Activated T-cell treated with anti-CD3 and anti-CD28 coated beads, Interleukin-2, amount 50 U/mL, for 4 hours (primary cell): Measurements from ENCODE around the gene VPREB1. TPM values are rescaled to one million over a fixed set of nuclear protein-coding genes. Genes with fewer than 3 reads are reported as not detected.
A peak's percentile ranks its signal among the peaks of the same experiment; 100 is the strongest.
"Not testable (repeated sequence)": the region's sequence is repeated elsewhere in the genome, so short reads cannot be mapped to it uniquely, and the experiment has no call there.

ENCODE experiments used
- ATAC-seq, 2 donors: fragments of 200-7000 bp; cut with Tn5 transposase; one replicate each; pipeline ENCODE4 v1.10.0; 2021
- DNase-seq: peaks from one replicate; pipeline ENCODE4 v3.0.0-alpha.2; 2020
- H3K27me3 Mint-ChIP-seq: one replicate; pipeline ENCODE4 v1.8.0; 2021; ENCODE audit warnings: low read depth, mixed read lengths
- H3K36me3 Mint-ChIP-seq: one replicate; pipeline ENCODE4 v1.8.0; 2022; ENCODE audit warnings: mixed read lengths; ENCODE audit not compliant: insufficient read depth
- H3K4me1 Mint-ChIP-seq: one replicate; pipeline ENCODE4 v1.8.0; 2021; ENCODE audit warnings: low read depth, mixed read lengths
- H3K4me3 Mint-ChIP-seq: one replicate; pipeline ENCODE4 v1.8.0; 2021; ENCODE audit warnings: mild to moderate bottlenecking, moderate library complexity, mixed read lengths
- H3K9me3 Mint-ChIP-seq: one replicate; pipeline ENCODE4 v1.8.0; 2021; ENCODE audit warnings: mixed read lengths
- total RNA-seq, 3 donors: library from RNA; stranded (reverse); gene quantifications; one replicate each; pipeline ENCODE4 v1.2.1, GENCODE V29; 2021

Gene VPREB1
- total RNA-seq, 3 donors from 2014 or later: not detected

GRCh38 chr22:22207845-22208564 is 36.6 kb upstream of the VPREB1 start:
- no peaks in the 10 kb centered on the region for H3K27me3 Mint-ChIP-seq
- H3K9me3 Mint-ChIP-seq: no peaks in the 10 kb centered on the region
- no peak overlapping the region for H3K4me3 Mint-ChIP-seq
- ATAC-seq (peak; percentile 62 to 67), DNase-seq (peak; percentile 76)
- no peaks in the 10 kb centered on the region for H3K36me3 Mint-ChIP-seq
- H3K4me1 Mint-ChIP-seq: peaks cover 29% of the 10 kb centered on the region

- Mint-ChIP-seq H3K4me1 (peaks cover 29% of the 10 kb centered on the region), H3K9me3 (no peaks in the 10 kb centered on the region), H3K36me3 (no peaks in the 10 kb centered on the region), H3K27me3 (no peaks in the 10 kb centered on the region), H3K4me3 (no peak overlapping the region)
- ATAC-seq (no peak), DNase-seq (no peak)
Observed at GRCh38 chr22:22208652-22209051, 35.9 kb upstream of the VPREB1 start.

GRCh38 chr22:22209080-22209640 is 35.4 kb upstream of the VPREB1 start:
- not testable (repeated sequence) for H3K36me3 Mint-ChIP-seq, H3K27me3 Mint-ChIP-seq, DNase-seq, ATAC-seq, H3K4me3 Mint-ChIP-seq, H3K9me3 Mint-ChIP-seq
- H3K4me1 Mint-ChIP-seq: peaks cover 29% of the 10 kb centered on the region

- DNase-seq: peak; percentile 23
- Mint-ChIP-seq H3K9me3 (no peaks in the 10 kb centered on the region), H3K27me3 (no peaks in the 10 kb centered on the region), H3K4me3 (peak overlapping the region; percentile 36), H3K36me3 (no peaks in the 10 kb centered on the region), H3K4me1 (peaks cover 29% of the 10 kb centered on the region)
- ATAC-seq: peak; percentile 92 to 95
Observed at GRCh38 chr22:22210375-22210774, 34.2 kb upstream of the VPREB1 start.

- Mint-ChIP-seq H3K36me3 (no peaks in the 10 kb centered on the region), H3K4me3 (no peak overlapping the region), H3K9me3 (no peaks in the 10 kb centered on the region), H3K4me1 (peaks cover 29% of the 10 kb centered on the region), H3K27me3 (no peaks in the 10 kb centered on the region)
- ATAC-seq (no peak), DNase-seq (no peak)
Observed at GRCh38 chr22:22210889-22211833, 33.4 kb upstream of the VPREB1 start.

- Mint-ChIP-seq H3K27me3 (no peaks in the 10 kb centered on the region), H3K9me3 (no peaks in the 10 kb centered on the region), H3K4me3 (no peak overlapping the region), H3K36me3 (no peaks in the 10 kb centered on the region), H3K4me1 (peaks cover 23% of the 10 kb centered on the region)
- ATAC-seq (no peak), DNase-seq (no peak)
Observed at GRCh38 chr22:22213231-22213630, 31.4 kb upstream of the VPREB1 start.

- ATAC-seq (no peak), DNase-seq (no peak)
- Mint-ChIP-seq H3K27me3 (peaks cover 3% of the 10 kb centered on the region), H3K4me3 (no peak overlapping the region), H3K9me3 (no peaks in the 10 kb centered on the region), H3K4me1 (peaks cover 14% of the 10 kb centered on the region), H3K36me3 (no peaks in the 10 kb centered on the region)
Observed at GRCh38 chr22:22214819-22215329, 29.7 kb upstream of the VPREB1 start.

GRCh38 chr22:22215659-22216449 is 28.7 kb upstream of the VPREB1 start:
- Mint-ChIP-seq H3K4me3 (no peak overlapping the region), H3K36me3 (no peaks in the 10 kb centered on the region), H3K9me3 (no peaks in the 10 kb centered on the region), H3K4me1 (peaks cover 8% of the 10 kb centered on the region), H3K27me3 (peaks cover 3% of the 10 kb centered on the region)
- ATAC-seq (no peak), DNase-seq (no peak)

- Mint-ChIP-seq H3K36me3 (no peaks in the 10 kb centered on the region), H3K27me3 (peaks cover 3% of the 10 kb centered on the region), H3K9me3 (no peaks in the 10 kb centered on the region), H3K4me3 (no peak overlapping the region), H3K4me1 (peaks cover 1% of the 10 kb centered on the region)
- ATAC-seq (peak in 1 of 2 donors; percentile 37), DNase-seq (no peak)
Observed at GRCh38 chr22:22216450-22216959, 28.1 kb upstream of the VPREB1 start.

GRCh38 chr22:22218302-22218701 is 26.3 kb upstream of the VPREB1 start:
- peaks cover 3% of the 10 kb centered on the region for H3K27me3 Mint-ChIP-seq
- no peak for DNase-seq
- H3K9me3 Mint-ChIP-seq: no peaks in the 10 kb centered on the region
- ATAC-seq: no peak
- H3K4me1 Mint-ChIP-seq: no peaks in the 10 kb centered on the region
- H3K4me3 Mint-ChIP-seq: no peak overlapping the region
- H3K36me3 Mint-ChIP-seq: no peaks in the 10 kb centered on the region

- DNase-seq (no peak), ATAC-seq (no peak)
- peaks cover 3% of the 10 kb centered on the region for H3K27me3 Mint-ChIP-seq
- H3K9me3 Mint-ChIP-seq: no peaks in the 10 kb centered on the region
- no peaks in the 10 kb centered on the region for H3K4me1 Mint-ChIP-seq
- no peaks in the 10 kb centered on the region for H3K36me3 Mint-ChIP-seq
- H3K4me3 Mint-ChIP-seq: no peak overlapping the region
Observed at GRCh38 chr22:22219140-22219996, 25.2 kb upstream of the VPREB1 start.

GRCh38 chr22:22221043-22221442 is 23.5 kb upstream of the VPREB1 start:
- H3K9me3 Mint-ChIP-seq, ATAC-seq, DNase-seq, H3K36me3 Mint-ChIP-seq, H3K27me3 Mint-ChIP-seq, H3K4me3 Mint-ChIP-seq, H3K4me1 Mint-ChIP-seq: not testable (repeated sequence)
